ENCODE measurements around the gene SEMA4D.

- no peak for TF ChIP-seq ZNF274 (IDR thresholded peaks at IDR 0.05; ENCODE audit: low read depth, low read length)
- no peak for TF ChIP-seq YY1 (IDR thresholded peaks at IDR 0.05; ENCODE audit: insufficient read depth, insufficient read length)
Measured at GRCh38 chr9:89378541-89378940, 119.4 kb downstream of the SEMA4D start.

All from NT2/D1 (cell line).